PC-3 (cell line): ENCODE results near the gene EIF3D.

Experiments
- EZH2 ChIP-seq: fragments of 300-600 bp; sonication (generic); IDR thresholded peaks from one replicate; pipeline ENCODE4 v1.6.1; 2017; ENCODE audit warnings: antibody characterized with exemption, mild to moderate bottlenecking, low read length; ENCODE audit not compliant: unreplicated experiment
- EZH2phosphoT487 ChIP-seq: fragments of 300-600 bp; sonication (generic); IDR thresholded peaks from 2 replicates; pipeline ENCODE4 v1.6.1; 2018; ENCODE audit warnings: mild to moderate bottlenecking, antibody characterized with exemption, low read length, borderline replicate concordance

DNA sequence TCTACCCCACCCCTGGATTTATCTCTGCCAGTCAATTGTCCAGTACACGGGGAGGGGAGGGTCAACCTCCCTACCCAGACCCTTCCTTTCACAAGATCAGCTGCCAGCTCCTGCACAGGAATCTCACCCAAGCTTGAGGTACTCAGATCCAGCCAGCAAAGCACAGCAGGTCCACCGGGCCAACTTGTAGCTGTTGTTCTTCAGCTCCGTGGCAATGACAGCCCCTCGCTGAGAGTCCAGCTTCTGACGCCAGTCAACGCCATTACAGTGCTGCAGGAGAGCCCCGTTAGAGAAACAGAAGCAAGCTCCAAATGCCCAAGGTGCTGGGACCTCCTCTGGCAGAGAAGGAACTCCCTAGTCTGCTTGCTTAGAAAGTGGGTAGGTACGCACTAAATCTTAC, 16.6 kb downstream of the EIF3D start:
- TF ChIP-seq EZH2 (no peak), EZH2phosphoT487 (no peak)
